GM12878 (cell line): ENCODE data around the gene ERCC5. TPM values are rescaled to one million over a fixed set of nuclear protein-coding genes. Genes with fewer than 3 reads are reported as not detected.
A peak's percentile ranks its signal among the peaks of the same experiment; 100 is the strongest.

Experiments used
- BRCA1 ChIP-seq: IDR thresholded peaks from 2 replicates; pipeline ENCODE4 v1.6.1; 2011; ENCODE audit warnings: low read depth, low read length, improper control_type of control experiment
- CBX3 ChIP-seq: fragments of 200-600 bp; sonication (generic); IDR thresholded peaks from 2 replicates; pipeline ENCODE4 v1.6.1; 2016; ENCODE audit warnings: low read depth, borderline replicate concordance
- CHD1 ChIP-seq: IDR thresholded peaks from 2 replicates; pipeline ENCODE4 v1.6.1; 2012; ENCODE audit warnings: low read depth, low read length, improper control_type of control experiment
- EED ChIP-seq: sonication (generic); IDR thresholded peaks from 2 replicates; pipeline ENCODE4 v1.6.1; 2016; ENCODE audit warnings: antibody characterized with exemption, low read depth
- HDAC2 ChIP-seq: fragments of 200-600 bp; sonication (generic); IDR thresholded peaks from 2 replicates; pipeline ENCODE4 v1.6.1; 2017
- LARP7 ChIP-seq: fragments of 450-650 bp; IDR thresholded peaks from 2 replicates; pipeline ENCODE4 v1.6.1; 2017; ENCODE audit warnings: mild to moderate bottlenecking
- MEF2A ChIP-seq: IDR thresholded peaks from 2 replicates; pipeline ENCODE4 v1.6.1; 2011; ENCODE audit warnings: low read depth, mild to moderate bottlenecking, low read length, moderate library complexity; ENCODE audit not compliant: insufficient read depth
- NFYA ChIP-seq: IDR thresholded peaks from 2 replicates; pipeline ENCODE4 v1.6.1; 2011; ENCODE audit warnings: low read depth, mild to moderate bottlenecking, low read length, improper control_type of control experiment, borderline replicate concordance
- PAX8 ChIP-seq: fragments of 450-650 bp; IDR thresholded peaks from 2 replicates; pipeline ENCODE4 v1.6.1; 2017; ENCODE audit warnings: mild to moderate bottlenecking, moderate library complexity
- POLR2A ChIP-seq: IDR thresholded peaks from 2 replicates; pipeline ENCODE4 v1.6.1; 2011; ENCODE audit warnings: low read depth, mild to moderate bottlenecking, low read length
- RAD21 ChIP-seq: IDR thresholded peaks from 2 replicates; pipeline ENCODE4 v1.6.1; 2011; ENCODE audit warnings: mild to moderate bottlenecking, low read depth, low read length, moderate library complexity; ENCODE audit not compliant: insufficient read depth
- RAD51 ChIP-seq: fragments of 450-650 bp; IDR thresholded peaks from 2 replicates; pipeline ENCODE4 v1.6.1; 2016; ENCODE audit warnings: moderate library complexity, mild to moderate bottlenecking, inconsistent platforms
- RFX5 ChIP-seq: IDR thresholded peaks from 2 replicates; pipeline ENCODE4 v1.6.1; 2011; ENCODE audit warnings: low read depth, low read length, improper control_type of control experiment
- SPI1 ChIP-seq: IDR thresholded peaks from 2 replicates; pipeline ENCODE4 v1.6.1; 2011; ENCODE audit warnings: low read depth, mild to moderate bottlenecking, low read length, moderate library complexity, borderline replicate concordance; ENCODE audit not compliant: insufficient read depth
- TAF1 ChIP-seq: IDR thresholded peaks from 2 replicates; pipeline ENCODE4 v1.6.1; 2011; ENCODE audit warnings: mild to moderate bottlenecking, low read depth, low read length, borderline replicate concordance
- ZNF274 ChIP-seq: IDR thresholded peaks from one replicate; pipeline ENCODE4 v1.8.0; 2011; ENCODE audit not compliant: insufficient read length, insufficient read depth
- ZZZ3 ChIP-seq: IDR thresholded peaks from 2 replicates; pipeline ENCODE4 v1.6.1; 2011; ENCODE audit warnings: low read depth; ENCODE audit not compliant: control insufficient read depth, insufficient read length
- polyA plus RNA-seq, 11 experiments: library from polyadenylated mRNA; depleted of rRNA in 4 of 11; unstranded in 6 of 11; stranded (reverse) in 5 of 11; fragments of >200 nt; fragmentation: Nextera tagmentation in 4 of 11; fragmentation: Illumina TruSeq in 1 of 11; extraction: Ambion mirVana in 4 of 11; extraction: Trizol in 1 of 11; gene quantifications; 1 replicate in 1 of 11; 2 replicates in 10 of 11; pipeline versions ENCODE4 v1.2.1 to v1.2.3, GENCODE V29; 2011 to 2016; ENCODE audit warnings: inconsistent platforms in 2 of 11, missing spikeins in 2 of 11, low read depth in 1 of 11
- total RNA-seq, 4 experiments: library from RNA; depleted of rRNA in 3 of 4; stranded (reverse); fragments of >200 nt in 3 of 4; fragmentation: Illumina TruSeq in 1 of 4; extraction: Trizol in 1 of 4; gene quantifications; 2 replicates each; pipeline versions ENCODE4 v1.2.1 to v1.2.3, GENCODE V29; 2013 to 2021
- TF ChIP-seq, protein P1 (sequence below): fragments of 450-650 bp; formaldehyde crosslinking; IDR thresholded peaks from 2 replicates; pipeline ENCODE4 v1.5.0; 2022; ENCODE audit warnings: mild to moderate bottlenecking, missing genetic modification characterization
- TF ChIP-seq, protein P2 (sequence below): IDR thresholded peaks from 2 replicates; pipeline ENCODE4 v1.6.1; 2011; ENCODE audit warnings: low read depth, mild to moderate bottlenecking, low read length, moderate library complexity, borderline replicate concordance; ENCODE audit errors: extremely low read depth
- TF ChIP-seq, protein P3 (sequence below): fragments of 450-650 bp; IDR thresholded peaks from 2 replicates; pipeline ENCODE4 v1.6.1; 2017; ENCODE audit warnings: antibody characterized with exemption, mild to moderate bottlenecking, moderate library complexity
- TF ChIP-seq, protein P4 (sequence below): fragments of 450-650 bp; formaldehyde crosslinking; IDR thresholded peaks from 2 replicates; pipeline ENCODE4 v1.4.0; 2022; ENCODE audit warnings: mild to moderate bottlenecking, moderate library complexity

The ERCC5 gene
- total and polyA plus RNA-seq, 10 of the 15 experiments (the other 5 are each of a cell fraction or from before 2014, with no cell fraction given): 11.7 to 59.2 (median 41.6) TPM

DNA sequence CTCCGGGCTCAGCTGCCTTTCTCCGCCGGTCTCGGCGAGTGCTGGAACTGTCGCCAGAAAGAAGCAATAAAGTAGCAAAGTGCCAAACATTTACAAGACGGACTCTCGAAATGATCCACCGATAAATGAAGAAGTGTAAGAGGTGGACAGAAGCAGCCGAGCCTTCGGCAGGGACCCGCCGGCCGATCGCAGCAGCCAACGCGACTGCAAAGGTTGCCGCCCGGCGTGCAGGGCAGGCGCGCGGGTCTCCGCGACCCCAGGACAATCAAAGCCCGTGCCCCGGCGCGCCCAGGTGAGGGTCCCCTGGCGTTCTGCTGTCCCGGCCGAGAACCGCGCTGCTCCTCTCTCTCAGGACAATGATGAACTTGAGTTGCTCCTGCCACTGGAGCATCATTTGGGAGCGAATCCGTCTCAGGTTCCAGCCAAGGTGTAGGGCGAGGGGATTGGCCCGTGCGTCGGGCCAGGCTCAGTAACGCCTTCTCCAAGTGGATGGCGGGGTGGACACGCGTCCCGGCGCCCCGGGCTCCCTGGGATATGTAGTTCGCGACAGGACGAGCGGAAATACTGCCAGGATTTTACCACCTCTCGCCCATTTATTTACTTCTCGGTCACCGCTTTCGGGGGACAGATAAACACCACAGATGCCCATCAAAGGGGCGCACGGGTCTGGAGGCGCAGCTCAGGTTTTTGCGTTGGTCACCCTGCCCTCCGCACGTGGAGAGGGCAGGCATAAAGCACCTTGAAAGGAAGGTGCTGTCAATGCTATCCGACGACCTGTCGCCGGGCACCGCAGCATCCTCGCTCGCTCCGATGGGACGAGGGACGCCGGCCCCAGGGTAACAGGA is 47.0 kb upstream of the ERCC5 start, which contains the start of the genes BIVM and POGLUT2 (continued):
- TF ChIP-seq, protein P1, sequence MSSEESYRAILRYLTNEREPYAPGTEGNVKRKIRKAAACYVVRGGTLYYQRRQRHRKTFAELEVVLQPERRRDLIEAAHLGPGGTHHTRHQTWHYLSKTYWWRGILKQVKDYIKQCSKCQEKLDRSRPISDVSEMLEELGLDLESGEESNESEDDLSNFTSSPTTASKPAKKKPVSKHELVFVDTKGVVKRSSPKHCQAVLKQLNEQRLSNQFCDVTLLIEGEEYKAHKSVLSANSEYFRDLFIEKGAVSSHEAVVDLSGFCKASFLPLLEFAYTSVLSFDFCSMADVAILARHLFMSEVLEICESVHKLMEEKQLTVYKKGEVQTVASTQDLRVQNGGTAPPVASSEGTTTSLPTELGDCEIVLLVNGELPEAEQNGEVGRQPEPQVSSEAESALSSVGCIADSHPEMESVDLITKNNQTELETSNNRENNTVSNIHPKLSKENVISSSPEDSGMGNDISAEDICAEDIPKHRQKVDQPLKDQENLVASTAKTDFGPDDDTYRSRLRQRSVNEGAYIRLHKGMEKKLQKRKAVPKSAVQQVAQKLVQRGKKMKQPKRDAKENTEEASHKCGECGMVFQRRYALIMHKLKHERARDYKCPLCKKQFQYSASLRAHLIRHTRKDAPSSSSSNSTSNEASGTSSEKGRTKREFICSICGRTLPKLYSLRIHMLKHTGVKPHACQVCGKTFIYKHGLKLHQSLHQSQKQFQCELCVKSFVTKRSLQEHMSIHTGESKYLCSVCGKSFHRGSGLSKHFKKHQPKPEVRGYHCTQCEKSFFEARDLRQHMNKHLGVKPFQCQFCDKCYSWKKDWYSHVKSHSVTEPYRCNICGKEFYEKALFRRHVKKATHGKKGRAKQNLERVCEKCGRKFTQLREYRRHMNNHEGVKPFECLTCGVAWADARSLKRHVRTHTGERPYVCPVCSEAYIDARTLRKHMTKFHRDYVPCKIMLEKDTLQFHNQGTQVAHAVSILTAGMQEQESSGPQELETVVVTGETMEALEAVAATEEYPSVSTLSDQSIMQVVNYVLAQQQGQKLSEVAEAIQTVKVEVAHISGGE: no peak
- peak; percentile 30; the same call in 1 of the 2 replicates for TF ChIP-seq EED
- TF ChIP-seq, protein P2, sequence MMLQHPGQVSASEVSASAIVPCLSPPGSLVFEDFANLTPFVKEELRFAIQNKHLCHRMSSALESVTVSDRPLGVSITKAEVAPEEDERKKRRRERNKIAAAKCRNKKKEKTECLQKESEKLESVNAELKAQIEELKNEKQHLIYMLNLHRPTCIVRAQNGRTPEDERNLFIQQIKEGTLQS: no peak
- TF ChIP-seq TAF1: no peak; the same call in 1 of the 2 replicates
- TF ChIP-seq ZNF274: no peak
- TF ChIP-seq HDAC2: no peak
- peak; percentile 85 for TF ChIP-seq NFYA
- TF ChIP-seq, protein P3, sequence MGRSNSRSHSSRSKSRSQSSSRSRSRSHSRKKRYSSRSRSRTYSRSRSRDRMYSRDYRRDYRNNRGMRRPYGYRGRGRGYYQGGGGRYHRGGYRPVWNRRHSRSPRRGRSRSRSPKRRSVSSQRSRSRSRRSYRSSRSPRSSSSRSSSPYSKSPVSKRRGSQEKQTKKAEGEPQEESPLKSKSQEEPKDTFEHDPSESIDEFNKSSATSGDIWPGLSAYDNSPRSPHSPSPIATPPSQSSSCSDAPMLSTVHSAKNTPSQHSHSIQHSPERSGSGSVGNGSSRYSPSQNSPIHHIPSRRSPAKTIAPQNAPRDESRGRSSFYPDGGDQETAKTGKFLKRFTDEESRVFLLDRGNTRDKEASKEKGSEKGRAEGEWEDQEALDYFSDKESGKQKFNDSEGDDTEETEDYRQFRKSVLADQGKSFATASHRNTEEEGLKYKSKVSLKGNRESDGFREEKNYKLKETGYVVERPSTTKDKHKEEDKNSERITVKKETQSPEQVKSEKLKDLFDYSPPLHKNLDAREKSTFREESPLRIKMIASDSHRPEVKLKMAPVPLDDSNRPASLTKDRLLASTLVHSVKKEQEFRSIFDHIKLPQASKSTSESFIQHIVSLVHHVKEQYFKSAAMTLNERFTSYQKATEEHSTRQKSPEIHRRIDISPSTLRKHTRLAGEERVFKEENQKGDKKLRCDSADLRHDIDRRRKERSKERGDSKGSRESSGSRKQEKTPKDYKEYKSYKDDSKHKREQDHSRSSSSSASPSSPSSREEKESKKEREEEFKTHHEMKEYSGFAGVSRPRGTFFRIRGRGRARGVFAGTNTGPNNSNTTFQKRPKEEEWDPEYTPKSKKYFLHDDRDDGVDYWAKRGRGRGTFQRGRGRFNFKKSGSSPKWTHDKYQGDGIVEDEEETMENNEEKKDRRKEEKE: no peak
- TF ChIP-seq BRCA1: no peak
- no peak for TF ChIP-seq SPI1
- TF ChIP-seq ZZZ3: no peak
- no peak for TF ChIP-seq CBX3
- TF ChIP-seq CHD1: no peak
- no peak for TF ChIP-seq LARP7
- peak; percentile 64 for TF ChIP-seq POLR2A
- no peak for TF ChIP-seq PAX8
- no peak for TF ChIP-seq RFX5
- no peak for TF ChIP-seq MEF2A
- TF ChIP-seq RAD51: peak; percentile 64
- TF ChIP-seq, protein P4, sequence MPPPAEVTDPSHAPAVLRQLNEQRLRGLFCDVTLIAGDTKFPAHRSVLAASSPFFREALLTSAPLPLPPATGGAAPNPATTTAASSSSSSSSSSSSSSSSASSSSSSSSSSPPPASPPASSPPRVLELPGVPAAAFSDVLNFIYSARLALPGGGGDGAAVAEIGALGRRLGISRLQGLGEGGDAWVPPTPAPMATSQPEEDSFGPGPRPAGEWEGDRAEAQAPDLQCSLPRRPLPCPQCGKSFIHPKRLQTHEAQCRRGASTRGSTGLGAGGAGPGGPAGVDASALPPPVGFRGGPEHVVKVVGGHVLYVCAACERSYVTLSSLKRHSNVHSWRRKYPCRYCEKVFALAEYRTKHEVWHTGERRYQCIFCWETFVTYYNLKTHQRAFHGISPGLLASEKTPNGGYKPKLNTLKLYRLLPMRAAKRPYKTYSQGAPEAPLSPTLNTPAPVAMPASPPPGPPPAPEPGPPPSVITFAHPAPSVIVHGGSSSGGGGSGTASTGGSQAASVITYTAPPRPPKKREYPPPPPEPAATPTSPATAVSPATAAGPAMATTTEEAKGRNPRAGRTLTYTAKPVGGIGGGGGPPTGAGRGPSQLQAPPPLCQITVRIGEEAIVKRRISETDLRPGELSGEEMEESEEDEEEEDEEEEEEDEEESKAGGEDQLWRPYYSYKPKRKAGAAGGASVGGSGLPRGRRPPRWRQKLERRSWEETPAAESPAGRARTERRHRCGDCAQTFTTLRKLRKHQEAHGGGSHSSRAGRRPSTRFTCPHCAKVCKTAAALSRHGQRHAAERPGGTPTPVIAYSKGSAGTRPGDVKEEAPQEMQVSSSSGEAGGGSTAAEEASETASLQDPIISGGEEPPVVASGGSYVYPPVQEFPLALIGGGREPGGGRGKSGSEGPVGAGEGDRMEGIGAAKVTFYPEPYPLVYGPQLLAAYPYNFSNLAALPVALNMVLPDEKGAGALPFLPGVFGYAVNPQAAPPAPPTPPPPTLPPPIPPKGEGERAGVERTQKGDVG: no peak
- TF ChIP-seq RAD21: no peak
